CD4-positive, alpha-beta T cell (primary cell): ENCODE measurements around the gene SPRTN. TPM values are rescaled to one million over a fixed set of nuclear protein-coding genes. Genes with fewer than 3 reads are reported as not detected.

ENCODE experiments used
- ATAC-seq: fragments of 200-7000 bp; cut with Tn5 transposase; one replicate; pipeline ENCODE4 v1.10.0; 2022; ENCODE audit warnings: mild to moderate bottlenecking; ENCODE audit not compliant: poor library complexity
- CTCF ChIA-PET: fragments of 350-600 bp; sonication (Branson Sonifier 250); formaldehyde crosslinking; loops from one replicate; lab custom pipeline; 2021; ENCODE audit warnings: antibody characterized with exemption, inconsistent platforms; lab: Charles Lee
- POLR2A ChIA-PET: fragments of 350-600 bp; sonication (Branson Sonifier 250); formaldehyde crosslinking; loops from one replicate; lab custom pipeline; 2021; ENCODE audit warnings: antibody characterized with exemption, inconsistent platforms; lab: Charles Lee
- DNase-seq, 14 experiments: peaks; one replicate each; pipeline ENCODE4 v3.0.0-alpha.2; 2013 to 2020; ENCODE audit warnings: mixed read lengths in 2 of 14
- H3K27ac ChIP-seq, 2 donors: one replicate each; pipeline versions ENCODE4 v1.5.1 to v1.7.0; 2013; ENCODE audit warnings: low read length in 2 of 2, low read depth in 1 of 2, mild to moderate bottlenecking in 1 of 2
- H3K27me3 ChIP-seq, 2 experiments: 1 replicate in 1 of 2; 2 replicates in 1 of 2; pipeline versions ENCODE4 v1.6.1 to v1.7.0; 2013; ENCODE audit warnings: low read length in 2 of 2, control low read depth in 1 of 2, mild to moderate bottlenecking in 1 of 2, moderate library complexity in 1 of 2; ENCODE audit not compliant: insufficient read depth in 2 of 2, control insufficient read depth in 1 of 2
- H3K36me3 ChIP-seq: one replicate; pipeline ENCODE4 v1.6.1; 2013; ENCODE audit warnings: low read length, control low read depth; ENCODE audit not compliant: insufficient read depth
- H3K4me1 ChIP-seq: one replicate; pipeline ENCODE4 v1.6.1; 2013; ENCODE audit warnings: low read length, control low read depth; ENCODE audit not compliant: insufficient read depth
- H3K4me3 ChIP-seq: one replicate; pipeline ENCODE4 v1.5.1; 2013; ENCODE audit warnings: mild to moderate bottlenecking, low read length, moderate library complexity
- H3K9me3 ChIP-seq, 2 experiments: 1 replicate in 1 of 2; 2 replicates in 1 of 2; pipeline versions ENCODE4 v1.6.1 to v1.7.0; 2013; ENCODE audit warnings: low read length in 2 of 2, mild to moderate bottlenecking in 2 of 2, control low read depth in 1 of 2, moderate library complexity in 1 of 2; ENCODE audit not compliant: control insufficient read depth in 1 of 2, insufficient read depth in 1 of 2
- H3K27ac Mint-ChIP-seq: one replicate; pipeline ENCODE4 v1.8.0; 2020; ENCODE audit warnings: mixed read lengths
- H3K27me3 Mint-ChIP-seq: one replicate; pipeline ENCODE4 v1.8.0; 2021; ENCODE audit warnings: mixed read lengths
- H3K36me3 Mint-ChIP-seq: one replicate; pipeline ENCODE4 v1.8.0; 2021; ENCODE audit warnings: low read depth, mixed read lengths
- H3K4me1 Mint-ChIP-seq: one replicate; pipeline ENCODE4 v1.8.0; 2021; ENCODE audit warnings: low read depth, mixed read lengths
- H3K4me3 Mint-ChIP-seq: one replicate; pipeline ENCODE4 v1.8.0; 2020; ENCODE audit warnings: mild to moderate bottlenecking, mixed read lengths
- H3K9me3 Mint-ChIP-seq: one replicate; pipeline ENCODE4 v1.8.0; 2020; ENCODE audit warnings: mixed read lengths
- CTCF ChIP-seq: fragments of 200-600 bp; IDR thresholded peaks from one replicate; pipeline ENCODE4 v1.8.0; 2022; ENCODE audit warnings: antibody characterized with exemption, mild to moderate bottlenecking
- intact Hi-C, 2 experiments: fragments of 100-400 bp; cut with DNase I in 1 of 2; cut with micrococcal nuclease in 1 of 2; formaldehyde crosslinking; loops; one replicate each; pipeline versions ENCODE4 v1.15.1 to v1.9.0; 2023 to 2025; cut with DNase I, micrococcal nuclease
- total RNA-seq, 174 experiments: library from RNA in 2 of 174; stranded (reverse) in 2 of 174; gene quantifications; one replicate each; pipeline ENCODE4 v1.2.3 and lab custom pipeline; 2021 to 2026

The SPRTN gene
- total RNA-seq, 2 experiments from 2014 or later: 27.7 to 30.9 TPM

GRCh38 chr1:231385416-231385748 is 47.3 kb downstream of the SPRTN start:
- Histone ChIP-seq H3K9me3 (no peaks in the 10 kb centered on the region), H3K27ac (no peak overlapping the region), H3K27me3 (no peaks in the 10 kb centered on the region), H3K36me3 (no peaks in the 10 kb centered on the region), H3K4me3 (no peak overlapping the region), H3K4me1 (peaks cover 4% of the 10 kb centered on the region)
- no peak for DNase-seq
- no peak overlapping the region for H3K4me3 Mint-ChIP-seq
- POLR2A ChIA-PET: no interaction called here
- TF ChIP-seq CTCF: no peak
- no peaks in the 10 kb centered on the region for H3K9me3 Mint-ChIP-seq
- no peaks in the 10 kb centered on the region for H3K27me3 Mint-ChIP-seq
- no peak overlapping the region for H3K27ac Mint-ChIP-seq
- no peaks in the 10 kb centered on the region for H3K36me3 Mint-ChIP-seq
- intact Hi-C loops: no loop called here
- CTCF ChIA-PET: interaction anchor here (0.7 kb wide), 1 partner anchor 27 kb away, joined by 3 read pairs; no protein-coding TSS in a partner anchor
- no peak for ATAC-seq
- peaks cover 47% of the 10 kb centered on the region for H3K4me1 Mint-ChIP-seq

- ChIA-PET POLR2A (no interaction called here), CTCF (interaction anchor here (1.0 kb wide), 1 partner anchor 16 kb away, joined by 3 read pairs; no protein-coding TSS in a partner anchor)
- peaks cover 51% of the 10 kb centered on the region for H3K4me1 Mint-ChIP-seq
- H3K4me1 ChIP-seq: peaks cover 4% of the 10 kb centered on the region
- no peak for TF ChIP-seq CTCF
- no peaks in the 10 kb centered on the region for H3K9me3 ChIP-seq
- H3K36me3 ChIP-seq: no peaks in the 10 kb centered on the region
- H3K27me3 ChIP-seq: no peaks in the 10 kb centered on the region
- intact Hi-C loops: no loop called here
- H3K27ac ChIP-seq: no peak overlapping the region
- H3K27me3 Mint-ChIP-seq: no peaks in the 10 kb centered on the region
- no peak overlapping the region for H3K27ac Mint-ChIP-seq
- no peak overlapping the region for H3K4me3 Mint-ChIP-seq
- H3K9me3 Mint-ChIP-seq: no peaks in the 10 kb centered on the region
- no peak for ATAC-seq
- no peak overlapping the region for H3K4me3 ChIP-seq
- DNase-seq: no peak
- no peaks in the 10 kb centered on the region for H3K36me3 Mint-ChIP-seq
These were observed 48.4 kb downstream of the SPRTN start for GRCh38 chr1:231386466-231386865.

DNA sequence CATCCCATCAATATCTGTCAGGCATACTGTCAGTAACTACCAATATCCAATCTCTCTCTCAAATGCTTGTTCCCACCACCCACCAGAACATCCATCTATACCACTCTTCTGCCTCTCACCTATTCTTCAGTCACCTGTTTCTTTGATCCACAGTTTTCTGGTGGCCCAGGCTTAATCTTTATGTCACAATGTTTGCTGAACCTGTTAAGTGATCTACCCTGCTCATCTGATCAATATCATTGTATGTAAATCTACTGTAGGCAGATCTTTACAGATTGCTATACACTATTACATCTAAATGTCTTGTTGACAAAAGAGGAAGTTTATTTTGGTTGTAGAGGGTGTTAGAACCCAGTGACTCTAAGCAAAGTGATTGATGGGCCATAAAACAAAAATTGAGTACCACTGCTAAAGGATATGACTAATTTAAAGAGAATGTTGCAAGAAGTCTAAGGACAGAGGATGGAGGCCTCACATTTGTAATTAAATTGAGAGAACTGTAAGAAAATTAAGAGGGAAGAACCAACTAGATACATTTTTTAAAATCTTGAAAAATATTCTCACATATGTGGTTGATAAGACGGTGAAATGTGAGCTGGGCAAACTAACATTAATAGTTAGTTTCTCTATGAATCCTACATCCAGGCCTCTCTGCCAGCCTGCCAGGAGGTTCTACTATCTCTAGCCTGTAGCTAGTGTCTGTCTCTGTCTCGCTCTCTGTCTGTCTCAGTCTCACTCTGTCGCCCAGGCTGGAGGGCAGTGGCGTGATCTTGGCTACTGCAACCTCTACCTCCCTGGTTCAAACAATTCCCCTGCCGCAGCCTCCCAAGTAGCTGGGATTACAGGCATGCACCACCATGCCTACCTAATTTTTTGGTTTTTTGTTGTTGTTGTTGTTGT is 49.9 kb downstream of the SPRTN start:
- Mint-ChIP-seq H3K27ac (no peak overlapping the region), H3K27me3 (no peaks in the 10 kb centered on the region), H3K9me3 (no peaks in the 10 kb centered on the region), H3K36me3 (no peaks in the 10 kb centered on the region), H3K4me3 (no peak overlapping the region), H3K4me1 (peaks cover 52% of the 10 kb centered on the region)
- Histone ChIP-seq H3K27me3 (no peaks in the 10 kb centered on the region), H3K4me3 (no peak overlapping the region), H3K27ac (no peak overlapping the region), H3K4me1 (peaks cover 4% of the 10 kb centered on the region), H3K9me3 (no peaks in the 10 kb centered on the region), H3K36me3 (no peaks in the 10 kb centered on the region)
- intact Hi-C loops: no loop called here
- no peak for DNase-seq
- CTCF ChIA-PET: interaction anchor here (0.7 to 1.4 kb wide), 2 partner anchors 9 to 23 kb away, joined by 3 read pairs; no protein-coding TSS in a partner anchor
- no peak for ATAC-seq
- POLR2A ChIA-PET: interaction anchor here (0.8 to 0.9 kb wide), 2 partner anchors 16 to 33 kb away, joined by 3 to 4 read pairs; no protein-coding TSS in a partner anchor
- TF ChIP-seq CTCF: no peak
